Colonic mucosa (tissue), 4 donors: ENCODE results near the gene ALDH1A1. TPM values are rescaled to one million over a fixed set of nuclear protein-coding genes. Genes with fewer than 3 reads are reported as not detected.

Source experiments
- DNase-seq: peaks from one replicate; pipeline ENCODE4 v3.0.0-alpha.2; 2020
- H3K27ac ChIP-seq: fragments of 200-600 bp; one replicate; pipeline ENCODE4 v1.8.0; 2021
- H3K27me3 ChIP-seq: fragments of 200-600 bp; one replicate; pipeline ENCODE4 v1.8.0; 2021
- H3K36me3 ChIP-seq: fragments of 200-600 bp; one replicate; pipeline ENCODE4 v1.8.0; 2021
- H3K4me1 ChIP-seq: fragments of 200-600 bp; one replicate; pipeline ENCODE4 v1.8.0; 2021; ENCODE audit warnings: mild to moderate bottlenecking
- H3K4me3 ChIP-seq: fragments of 200-600 bp; one replicate; pipeline ENCODE4 v1.8.0; 2021
- H3K9ac ChIP-seq, 2 donors: one replicate each; pipeline ENCODE4 v1.7.0; 2013; ENCODE audit warnings: control low read depth in 2 of 2, low read depth in 2 of 2, low read length in 2 of 2
- H3K9me3 ChIP-seq: fragments of 200-600 bp; one replicate; pipeline ENCODE4 v1.8.0; 2021
- CTCF ChIP-seq: fragments of 200-600 bp; IDR thresholded peaks from one replicate; pipeline ENCODE4 v1.8.0; 2022; ENCODE audit warnings: antibody characterized with exemption, mild to moderate bottlenecking
- intact Hi-C: fragments of 100-400 bp; cut with DNase I; formaldehyde crosslinking; loops from one replicate; pipeline ENCODE4 v1.14.1; 2022
- total RNA-seq, 2 donors: library from RNA; stranded (reverse); fragmentation: NEBNext Ultra II Directional in 1 of 2; extraction: Animal tissue kit (Norgen Biotek cat#: 25700) in 1 of 2; gene quantifications; one replicate each; pipeline ENCODE4 v1.2.1, GENCODE V29; 2021
- donor health status: healthy.
- donor health status: DM: no; HTN: no; CAD: no.
- donor health status: DM: no; HTN: no; CAD: no.

ALDH1A1 gene
- total RNA-seq, 2 donors from 2014 or later = 61.3 to 102 TPM

- TF ChIP-seq CTCF = no peak
- no peak for DNase-seq
- no peak overlapping the region for H3K9ac ChIP-seq
- intact Hi-C loops = no loop called here
- no peak overlapping the region for H3K27ac ChIP-seq
- no peaks in the 10 kb centered on the region for H3K36me3 ChIP-seq
- no peaks in the 10 kb centered on the region for H3K9me3 ChIP-seq
- H3K4me3 ChIP-seq = no peak overlapping the region
- no peaks in the 10 kb centered on the region for H3K4me1 ChIP-seq
- H3K27me3 ChIP-seq = no peaks in the 10 kb centered on the region
These were observed 18.9 kb downstream of the ALDH1A1 start for GRCh38 chr9:72933730-72934665.

- H3K4me3 ChIP-seq = no peak overlapping the region
- H3K9me3 ChIP-seq = no peaks in the 10 kb centered on the region
- no peak overlapping the region for H3K27ac ChIP-seq
- H3K9ac ChIP-seq = no peak overlapping the region
- TF ChIP-seq CTCF = no peak
- DNase-seq = no peak
- no peaks in the 10 kb centered on the region for H3K27me3 ChIP-seq
- intact Hi-C loops = no loop called here
- no peaks in the 10 kb centered on the region for H3K36me3 ChIP-seq
- no peaks in the 10 kb centered on the region for H3K4me1 ChIP-seq
These were observed 20.2 kb downstream of the ALDH1A1 start for GRCh38 chr9:72932619-72933018.

- TF ChIP-seq CTCF = no peak
- H3K4me1 ChIP-seq = no peaks in the 10 kb centered on the region
- H3K9ac ChIP-seq = no peak overlapping the region
- H3K9me3 ChIP-seq = no peaks in the 10 kb centered on the region
- no peaks in the 10 kb centered on the region for H3K27me3 ChIP-seq
- no peaks in the 10 kb centered on the region for H3K36me3 ChIP-seq
- no peak for DNase-seq
- H3K4me3 ChIP-seq = no peak overlapping the region
- no peak overlapping the region for H3K27ac ChIP-seq
- intact Hi-C loops = no loop called here
These were observed 21.0 kb downstream of the ALDH1A1 start for GRCh38 chr9:72931897-72932296.

GRCh38 chr9:72931437-72931836, 21.4 kb downstream of the ALDH1A1 start:
- Histone ChIP-seq H3K36me3 (no peaks in the 10 kb centered on the region), H3K27ac (no peak overlapping the region), H3K9ac (no peak overlapping the region), H3K4me3 (no peak overlapping the region), H3K27me3 (no peaks in the 10 kb centered on the region), H3K4me1 (no peaks in the 10 kb centered on the region), H3K9me3 (no peaks in the 10 kb centered on the region)
- TF ChIP-seq CTCF = no peak
- DNase-seq = no peak
- intact Hi-C loops = no loop called here

- DNase-seq = no peak
- TF ChIP-seq CTCF = no peak
- H3K27ac ChIP-seq = no peak overlapping the region
- no peaks in the 10 kb centered on the region for H3K27me3 ChIP-seq
- intact Hi-C loops = no loop called here
- H3K9me3 ChIP-seq = no peaks in the 10 kb centered on the region
- no peak overlapping the region for H3K9ac ChIP-seq
- H3K4me3 ChIP-seq = no peak overlapping the region
- no peaks in the 10 kb centered on the region for H3K4me1 ChIP-seq
- no peaks in the 10 kb centered on the region for H3K36me3 ChIP-seq
These were observed 22.0 kb downstream of the ALDH1A1 start for GRCh38 chr9:72930828-72931227.
